LNCAP (cell line): ENCODE data around the gene KRTAP3-2.
"Not testable (repeated sequence)": the region's sequence is repeated elsewhere in the genome, so short reads cannot be mapped to it uniquely, and the experiment has no call there.

Experiments
- CTCF ChIP-seq: fragments of 450-650 bp; IDR thresholded peaks from 2 replicates; pipeline ENCODE4 v1.5.1; 2017; ENCODE audit warnings: mild to moderate bottlenecking

KRTAP3-2 gene

GRCh38 chr17:40999563-40999962 lies at the start of gene KRTAP3-2:
KRTAP3-2 (minus strand) TSS chr17:40999906; CDS start chr17:40999853, 53 bp downstream.
- not testable (repeated sequence) for TF ChIP-seq CTCF

GRCh38 chr17:41049110-41049509 lies 49.4 kb upstream of the KRTAP3-2 start:
- no peak for TF ChIP-seq CTCF

DNA sequence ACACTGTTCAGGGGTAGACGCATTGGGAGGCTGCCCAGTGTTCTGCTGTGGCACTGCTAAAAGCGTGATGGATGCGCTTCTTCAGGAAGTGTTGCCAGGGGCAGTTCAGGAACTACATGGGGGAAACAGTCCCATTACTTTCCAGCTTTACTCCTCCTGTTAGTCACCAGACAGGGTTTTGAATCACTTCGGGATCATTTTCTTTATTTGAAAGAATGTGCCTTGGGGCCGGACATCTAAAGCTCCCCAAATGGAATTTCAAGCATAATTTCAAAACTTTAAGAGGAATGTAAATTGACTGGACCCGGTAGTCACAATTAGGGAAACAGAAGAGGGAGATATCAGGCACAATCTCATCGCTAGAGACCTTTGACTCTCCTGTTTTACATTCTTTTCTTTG lies 48.7 kb upstream of the KRTAP3-2 start:
- no peak for TF ChIP-seq CTCF

GRCh38 chr17:41046735-41047465 lies 47.2 kb upstream of the KRTAP3-2 start, which contains the start of gene KRTAP2-1:
KRTAP2-1 (minus strand) TSS chr17:41047316; CDS start chr17:41047267, 49 bp downstream.
- not testable (repeated sequence) for TF ChIP-seq CTCF

GRCh38 chr17:41042953-41043352 lies 43.2 kb upstream of the KRTAP3-2 start:
- no peak for TF ChIP-seq CTCF

DNA sequence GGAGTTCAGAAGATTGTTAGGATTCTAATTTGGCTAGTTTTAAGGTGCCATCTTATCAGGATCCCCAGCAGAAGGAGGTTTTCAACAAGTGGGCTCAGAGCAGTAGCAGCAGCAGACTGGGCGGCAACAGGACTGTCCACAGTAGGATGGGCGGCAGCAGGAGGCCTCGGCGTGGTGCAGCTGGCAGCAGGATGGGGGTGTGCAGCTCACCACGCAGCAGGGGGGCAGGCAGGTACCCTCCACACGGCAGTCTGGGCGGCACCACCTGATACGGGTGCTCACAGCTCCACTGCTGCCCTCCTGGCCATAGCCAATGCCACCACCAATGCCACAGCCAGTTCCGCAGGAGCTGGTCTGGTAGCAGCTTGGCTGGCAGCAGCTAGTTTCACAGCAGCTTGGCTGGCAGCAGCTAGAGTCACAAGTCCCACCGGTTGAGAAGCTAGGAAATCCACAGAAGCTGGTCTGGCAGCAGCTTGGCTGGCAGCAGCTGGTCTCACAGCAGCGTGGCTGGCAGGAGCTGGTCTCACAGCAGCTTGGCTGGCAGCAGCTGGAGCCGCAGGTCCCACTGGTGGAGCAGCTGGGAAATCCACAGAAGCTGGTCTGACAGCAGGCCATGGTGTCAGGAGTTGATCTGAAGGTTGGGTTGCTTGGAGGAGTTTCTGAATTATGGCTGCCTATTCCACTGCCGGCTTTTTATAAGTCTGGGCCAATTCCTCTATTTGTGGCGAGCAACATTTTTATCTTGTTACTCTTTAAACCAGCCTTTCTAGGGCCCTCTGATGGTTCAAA lies 41.3 kb upstream of the KRTAP3-2 start, which contains the start of gene KRTAP1-1:
Gene KRTAP1-1, minus strand, starts transcription at position 668 of the 789 bp plus-strand sequence. Its CDS starts 53 bp downstream, at position 615.
- not testable (repeated sequence) for TF ChIP-seq CTCF

DNA sequence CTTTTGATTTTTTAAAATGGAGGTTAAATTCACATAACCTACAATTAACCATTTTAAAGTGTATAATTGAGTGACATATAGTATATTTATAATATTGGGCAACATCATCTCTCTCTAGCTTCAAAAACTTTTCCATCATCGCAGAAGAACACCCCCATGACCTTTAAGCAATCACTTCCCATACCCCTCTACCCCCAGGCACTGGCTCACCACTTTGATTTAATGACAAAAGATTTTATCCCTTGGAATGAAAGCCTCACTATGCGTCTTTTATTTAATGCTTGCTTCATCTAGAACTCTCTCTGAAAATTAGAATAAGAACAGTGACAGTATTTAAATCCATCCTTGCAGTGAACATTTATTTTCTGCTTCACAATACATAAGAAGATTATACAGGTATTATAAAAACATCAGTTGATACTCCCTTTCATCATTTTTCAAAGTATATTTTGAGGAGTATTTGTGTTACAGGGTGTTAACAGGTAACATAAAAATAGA lies 38.2 kb upstream of the KRTAP3-2 start:
- TF ChIP-seq CTCF: no peak
